HPDE6-E6E7 (cell line): Measurements from ENCODE around the gene ACSL1.

Experiments used
- DNase-seq: peaks from one replicate; pipeline ENCODE4 v3.0.0; 2011; ENCODE audit warnings: missing footprints; ENCODE audit errors: extremely low spot score

The ACSL1 gene

DNA sequence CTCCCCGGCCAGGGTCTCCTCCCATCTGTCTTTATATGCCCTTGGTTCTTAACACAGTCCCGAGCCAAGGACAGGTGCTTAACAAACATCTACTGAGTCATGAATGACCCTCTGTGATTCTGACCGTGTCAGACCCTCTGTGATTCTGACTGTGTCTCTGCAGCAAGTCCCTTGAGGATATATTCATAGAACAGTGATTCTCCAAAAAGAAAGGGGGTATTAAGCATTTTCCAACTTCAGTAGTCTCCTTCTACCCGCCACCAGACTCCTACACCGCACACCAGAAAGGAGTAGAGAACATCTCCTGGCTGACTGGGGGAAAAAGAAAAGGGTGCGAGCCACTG is 13.6 kb downstream of the ACSL1 start:
- DNase-seq = no peak

DNA sequence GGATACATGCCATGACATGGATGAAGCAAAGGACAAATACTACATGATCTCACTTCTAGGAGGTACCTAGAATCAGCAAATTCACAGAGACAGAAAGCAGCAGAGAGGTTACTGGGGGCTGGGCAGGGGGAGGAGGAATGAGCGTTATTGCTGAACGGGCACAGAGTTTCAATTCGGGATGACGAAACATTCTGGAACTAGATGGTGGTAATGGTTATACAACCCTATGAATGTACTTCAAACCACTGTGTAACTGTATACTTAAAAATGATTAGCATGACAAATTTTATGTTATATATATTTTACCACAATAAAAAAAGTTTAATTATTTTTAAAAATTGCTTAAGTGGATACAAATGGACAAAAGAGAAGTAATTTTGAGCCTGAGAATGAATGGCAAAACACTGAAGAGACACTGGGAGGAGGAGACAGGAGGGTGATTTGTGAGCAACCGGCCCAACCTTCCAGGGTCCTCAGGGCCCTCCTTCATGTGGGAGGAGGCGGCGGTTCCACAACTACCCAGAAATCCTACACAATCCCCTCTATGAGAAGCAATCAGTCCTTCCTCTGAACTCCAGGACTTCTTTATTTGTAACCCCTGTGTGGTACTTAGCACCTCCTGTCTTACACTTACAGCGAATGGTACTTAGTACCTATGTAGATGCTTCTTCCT is 14.1 kb downstream of the ACSL1 start:
- DNase-seq = no peak

DNA sequence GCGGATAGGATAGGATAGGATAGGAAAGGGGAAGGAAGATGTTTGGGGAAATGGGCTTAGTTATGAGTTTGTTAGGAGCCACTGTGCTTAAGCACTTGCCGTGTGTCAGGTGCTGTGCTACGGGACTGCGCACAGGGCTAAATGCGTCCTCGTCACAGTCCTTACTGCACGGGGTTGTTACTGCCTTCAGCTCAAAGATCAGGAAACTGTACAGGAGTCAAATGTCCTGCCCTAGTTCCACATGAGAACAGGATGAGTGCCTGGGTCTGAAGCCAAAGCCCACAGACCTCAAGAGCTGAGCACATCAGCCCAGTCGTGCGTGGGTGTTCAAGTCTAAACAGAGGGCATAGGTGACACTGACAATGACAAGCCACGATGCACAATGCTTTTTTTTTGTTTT is 15.0 kb downstream of the ACSL1 start:
- DNase-seq = no peak

DNA sequence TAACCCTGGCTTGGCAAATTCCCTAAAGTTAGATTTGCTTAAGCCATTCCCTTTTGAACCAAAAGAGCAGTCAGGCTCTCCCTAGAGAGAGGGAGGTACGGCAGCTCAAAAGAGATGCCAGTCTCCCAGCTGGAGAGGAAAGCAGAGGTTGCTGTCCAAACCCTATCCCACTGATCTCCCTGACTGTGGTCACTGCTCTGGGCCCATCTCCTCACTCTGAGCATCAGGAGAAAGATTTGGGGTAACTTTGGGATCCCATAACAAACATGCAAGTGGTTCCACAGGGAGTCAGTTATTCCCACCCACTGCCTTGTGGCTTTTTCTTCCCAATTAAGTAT is 17.1 kb downstream of the ACSL1 start:
- DNase-seq = no peak

DNA sequence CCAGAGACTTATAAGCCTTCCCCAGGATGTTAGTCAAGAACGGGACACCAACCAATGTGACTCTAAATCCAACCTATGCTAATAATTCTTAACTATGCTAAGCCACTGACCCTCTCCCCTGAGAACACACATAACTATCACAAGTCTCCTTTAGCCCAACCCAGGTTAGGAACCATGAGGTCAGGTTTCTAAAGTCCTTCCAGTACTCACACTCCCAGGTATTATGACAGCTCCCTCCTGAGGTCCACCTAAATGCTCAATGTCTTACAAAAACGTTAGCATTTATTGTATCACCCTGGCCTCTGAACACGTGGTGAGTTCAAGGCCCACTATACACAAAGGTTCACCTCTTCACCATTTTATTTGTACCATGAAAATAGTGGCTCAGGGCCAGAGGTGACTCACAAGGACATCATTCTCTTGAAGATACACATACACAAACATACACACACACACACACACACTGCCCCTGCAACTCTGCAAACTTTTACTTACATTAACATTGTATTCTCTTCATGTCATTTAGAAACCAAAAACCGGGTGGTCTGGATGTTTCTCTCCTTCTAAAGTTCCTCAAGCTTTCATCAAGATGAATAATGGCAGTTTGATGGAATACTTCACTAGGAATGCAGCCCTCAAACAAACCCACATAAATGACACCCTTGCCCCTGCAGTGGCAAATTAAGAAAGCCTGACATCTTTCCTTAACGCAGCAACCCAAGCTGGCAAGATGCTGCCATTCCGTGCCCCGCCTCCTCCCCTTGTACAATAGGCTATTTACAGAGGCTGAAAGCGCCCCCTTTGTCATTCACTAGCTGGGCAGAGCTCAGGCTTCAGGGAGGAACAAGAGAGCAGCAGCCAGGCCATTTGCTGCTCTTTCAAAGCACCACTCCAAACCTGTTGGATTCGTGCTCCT is 17.7 kb downstream of the ACSL1 start:
- DNase-seq = no peak

DNA sequence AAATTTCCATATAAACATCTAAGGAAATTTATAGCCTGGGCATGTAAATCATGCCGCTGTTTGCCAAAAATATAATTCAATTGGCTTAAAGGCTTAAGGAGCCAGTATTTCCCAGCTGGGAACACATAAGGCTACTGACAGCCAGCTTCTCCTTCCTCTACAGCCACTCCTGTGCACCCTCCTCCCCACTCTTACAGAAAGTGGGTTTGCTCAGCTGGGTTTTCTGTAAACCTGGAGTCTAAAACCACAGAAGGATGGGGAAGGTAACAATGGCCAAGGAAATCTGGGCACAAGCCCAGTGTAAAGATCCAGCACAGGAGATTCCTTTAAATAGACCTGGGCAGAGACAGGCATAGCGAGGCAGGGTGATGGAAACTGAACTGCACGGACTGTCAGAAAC is 18.5 kb downstream of the ACSL1 start:
- no peak for DNase-seq

DNA sequence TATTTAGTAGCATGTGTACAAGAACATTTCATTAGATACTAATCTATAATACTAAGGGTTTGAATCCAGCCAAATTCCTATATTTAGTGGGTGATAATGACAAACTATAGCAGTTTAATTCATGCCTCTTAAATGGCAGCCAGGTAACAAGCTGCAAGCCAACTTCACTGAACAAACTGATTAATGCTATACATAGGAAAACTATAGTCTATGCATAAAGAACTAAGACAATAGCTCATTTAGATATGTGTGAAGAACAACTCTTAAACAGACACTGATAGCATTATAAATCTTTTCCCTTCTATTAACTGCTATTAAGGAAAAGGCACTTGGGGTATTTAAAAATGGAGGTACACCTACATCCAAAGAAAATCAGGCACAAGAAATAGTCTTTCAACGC is 19.1 kb downstream of the ACSL1 start:
- DNase-seq = no peak

DNA sequence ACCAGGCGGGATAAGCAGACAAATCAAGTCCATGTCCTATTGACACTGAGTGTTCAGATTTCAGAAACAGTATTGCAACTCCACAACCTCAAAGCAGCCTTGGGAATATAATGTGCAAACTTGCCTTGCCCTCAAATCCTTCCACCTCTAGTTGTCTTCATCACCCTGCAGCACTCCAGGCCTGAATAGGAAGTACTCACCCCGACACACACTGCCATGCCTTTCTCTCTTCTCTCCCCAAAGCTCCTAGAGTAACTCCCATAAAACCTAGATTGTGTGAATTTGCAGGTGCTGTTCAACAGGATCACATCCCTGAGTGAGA is 19.6 kb downstream of the ACSL1 start:
- no peak for DNase-seq

DNA sequence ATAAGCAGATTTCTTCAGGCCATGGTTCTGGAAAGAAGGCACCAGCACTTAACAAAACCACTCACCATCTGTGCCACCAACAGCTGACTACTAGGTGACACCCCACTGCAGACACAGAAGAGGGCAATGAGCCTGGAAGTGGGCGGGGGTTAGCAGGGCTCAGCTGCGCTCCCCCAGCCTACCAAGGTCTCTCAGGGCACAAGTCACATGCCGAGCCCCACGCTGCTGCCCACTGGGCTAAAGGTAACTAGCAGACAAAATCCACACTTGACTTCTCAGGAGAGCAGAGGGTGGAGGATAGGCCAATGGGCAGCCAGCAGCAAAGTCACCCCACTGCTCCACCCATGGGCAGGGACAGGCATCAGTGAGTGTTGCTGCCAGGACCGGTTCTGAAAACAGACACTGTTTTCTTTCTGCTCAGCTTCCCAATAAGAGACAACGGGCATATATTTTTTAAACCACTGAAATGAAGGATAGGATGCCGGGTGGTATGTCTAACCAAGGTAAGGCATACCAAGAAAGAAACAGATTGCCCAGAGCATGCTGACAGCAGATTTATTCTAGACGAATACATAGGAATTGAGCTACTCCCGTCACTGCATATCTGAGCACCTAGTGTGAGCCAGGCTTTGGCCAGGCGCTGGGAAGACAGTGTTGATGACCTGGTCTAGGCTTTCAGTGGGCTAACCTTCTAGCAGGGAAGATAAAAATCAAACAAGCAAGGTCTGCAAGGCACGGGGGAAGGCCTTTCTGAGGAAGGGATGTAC is 20.1 kb downstream of the ACSL1 start:
- DNase-seq = peak; percentile 32

DNA sequence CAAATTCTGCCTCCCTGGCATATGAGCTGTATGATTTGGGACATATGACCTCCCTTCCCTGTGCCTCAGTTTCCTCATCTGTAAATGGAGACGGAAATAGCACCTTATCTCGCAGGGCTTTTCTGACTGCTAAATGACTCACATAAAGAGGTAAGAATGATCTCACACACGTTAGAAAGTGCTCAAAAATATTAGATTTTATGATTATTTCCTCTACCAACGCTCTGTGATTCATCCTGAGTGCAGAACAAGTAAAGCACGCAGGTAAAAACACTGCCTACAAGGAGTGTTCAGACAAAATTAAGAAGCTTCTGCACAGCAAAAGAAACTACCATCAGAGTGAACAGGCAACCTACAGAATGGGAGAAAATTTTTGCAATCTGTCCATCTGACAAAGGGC is 21.1 kb downstream of the ACSL1 start:
- DNase-seq = peak; percentile 28

DNA sequence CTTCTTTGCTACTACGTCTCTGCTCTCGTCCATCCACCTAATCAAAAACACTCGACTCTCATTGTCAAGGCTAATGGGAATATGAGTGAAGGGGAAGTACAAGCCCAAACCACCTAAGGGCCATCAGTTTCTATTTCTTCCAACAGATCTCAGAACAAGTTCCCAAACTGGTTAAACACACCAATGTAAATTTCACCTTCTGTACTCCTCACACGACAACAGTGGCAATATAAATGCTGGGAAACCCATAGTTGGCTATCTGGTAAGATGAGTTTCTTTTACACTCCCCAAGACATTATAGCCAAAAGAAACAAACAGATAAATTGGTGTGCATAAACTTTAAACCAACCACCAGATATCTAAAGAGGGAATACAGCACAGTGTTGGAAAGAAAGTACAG is 21.9 kb downstream of the ACSL1 start:
- DNase-seq = no peak

DNA sequence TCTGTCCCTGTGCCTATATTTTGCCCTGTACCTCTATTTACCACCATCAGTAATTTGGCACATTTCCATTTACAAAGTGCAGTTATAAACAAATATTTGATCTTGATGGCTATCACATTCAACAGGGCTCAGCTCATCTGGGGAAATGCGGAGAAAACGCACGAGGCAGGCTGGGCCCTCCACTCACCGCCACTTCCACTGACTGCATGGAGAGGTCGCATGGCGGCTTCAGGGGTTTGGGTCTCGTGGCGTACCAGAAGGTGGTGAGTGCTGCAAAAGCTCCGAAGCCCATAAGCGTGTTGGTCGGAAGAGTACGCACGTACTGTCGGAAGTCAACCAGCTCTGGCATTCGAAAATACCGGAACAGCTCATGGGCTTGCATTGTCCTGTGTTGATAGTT is 22.6 kb downstream of the ACSL1 start:
- DNase-seq = no peak

DNA sequence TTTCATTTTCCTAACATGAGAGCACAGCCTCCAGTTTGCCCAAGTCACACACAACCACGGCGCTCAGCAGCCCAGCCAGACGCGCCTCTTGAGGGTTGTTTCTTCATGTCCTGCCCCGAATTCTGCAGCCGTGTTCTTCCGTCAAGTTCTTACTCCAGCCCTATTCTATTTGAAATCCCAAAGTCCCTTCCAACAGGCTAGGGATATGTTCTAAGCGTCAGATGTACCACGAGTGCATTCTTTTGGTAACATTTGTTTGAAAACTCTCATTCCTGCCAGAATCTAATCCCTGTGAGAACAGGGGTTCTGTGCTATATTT is 23.1 kb downstream of the ACSL1 start:
- DNase-seq = no peak

DNA sequence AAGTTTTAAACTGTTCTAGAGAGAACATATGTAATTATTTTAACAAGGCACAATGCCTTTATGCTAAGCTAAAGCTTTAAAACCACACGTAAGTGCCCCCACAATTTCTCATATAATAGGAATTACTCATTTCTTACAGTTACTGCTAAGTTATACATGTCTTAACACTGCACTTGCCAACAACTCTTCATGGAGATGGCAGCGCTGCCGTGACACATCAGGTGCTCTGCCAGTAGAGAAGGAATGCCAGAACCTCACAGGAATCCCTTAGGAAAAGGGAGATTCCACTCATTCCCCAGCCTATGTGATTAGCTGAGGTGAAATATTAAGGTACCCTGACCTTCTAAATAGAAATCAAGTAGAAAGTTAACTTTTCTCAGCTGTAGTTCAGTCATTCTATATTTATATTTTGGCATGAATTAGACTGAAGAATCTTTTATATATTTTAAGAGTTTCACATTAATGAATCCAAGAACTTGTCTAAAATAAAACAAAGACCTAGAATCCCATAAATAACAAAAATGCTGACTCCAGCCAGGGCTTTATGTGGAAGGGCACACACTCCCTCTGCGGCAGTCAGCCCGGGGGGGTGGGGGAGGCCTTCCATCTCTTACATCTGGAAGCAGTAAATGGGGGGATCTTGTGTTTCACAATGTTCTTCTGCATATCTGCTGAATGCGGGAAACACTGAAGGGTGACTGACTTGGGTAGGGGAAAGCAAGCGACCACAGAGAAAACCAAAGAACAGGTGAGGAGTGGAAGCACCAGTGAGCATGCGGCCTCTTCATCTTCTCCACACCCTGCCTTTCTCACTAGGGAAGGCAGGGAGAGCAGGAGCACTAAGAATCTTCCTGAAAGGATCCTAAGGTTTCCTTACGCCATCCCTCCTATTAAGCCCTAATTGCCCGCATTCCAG is 23.7 kb downstream of the ACSL1 start:
- DNase-seq = peak; percentile 63

DNA sequence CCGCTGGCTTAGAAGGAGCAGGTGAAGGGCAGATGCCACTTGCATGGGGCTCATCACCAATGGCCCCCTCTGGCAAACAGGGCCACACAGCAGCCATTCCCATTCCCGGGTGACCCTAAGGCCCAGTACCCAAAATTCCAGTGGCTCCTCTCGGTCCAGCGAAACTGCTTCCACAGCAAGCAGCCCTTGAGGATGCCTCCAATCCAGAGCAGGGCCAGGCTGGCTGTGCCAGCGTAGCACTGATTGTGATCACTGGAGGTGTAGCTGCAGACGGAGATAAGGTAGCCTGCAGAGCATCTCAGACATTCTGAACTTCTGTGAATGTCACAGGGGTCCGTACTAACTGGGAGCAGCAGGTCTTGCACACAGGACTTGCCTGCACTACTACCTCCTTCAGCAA is 27.3 kb downstream of the ACSL1 start:
- DNase-seq = no peak

DNA sequence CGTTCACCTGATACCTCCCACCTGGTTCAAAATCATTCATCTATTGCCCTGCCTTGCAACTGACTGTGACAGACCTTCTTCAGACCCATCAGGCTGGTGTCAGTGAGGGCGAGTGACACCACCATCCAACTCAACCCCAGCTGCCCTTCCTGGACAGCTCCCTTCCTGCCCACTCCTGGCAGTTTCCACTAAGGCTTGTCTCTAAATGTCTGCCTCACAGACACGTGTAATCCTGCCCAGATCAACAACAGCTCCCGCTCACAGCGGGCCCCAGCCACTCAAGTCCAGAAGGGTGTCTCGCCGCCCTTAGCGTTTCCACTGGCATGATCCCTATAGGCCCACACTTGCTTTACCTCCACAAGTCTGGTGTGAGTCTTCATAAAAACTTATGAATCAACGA is 28.9 kb downstream of the ACSL1 start:
- no peak for DNase-seq

DNA sequence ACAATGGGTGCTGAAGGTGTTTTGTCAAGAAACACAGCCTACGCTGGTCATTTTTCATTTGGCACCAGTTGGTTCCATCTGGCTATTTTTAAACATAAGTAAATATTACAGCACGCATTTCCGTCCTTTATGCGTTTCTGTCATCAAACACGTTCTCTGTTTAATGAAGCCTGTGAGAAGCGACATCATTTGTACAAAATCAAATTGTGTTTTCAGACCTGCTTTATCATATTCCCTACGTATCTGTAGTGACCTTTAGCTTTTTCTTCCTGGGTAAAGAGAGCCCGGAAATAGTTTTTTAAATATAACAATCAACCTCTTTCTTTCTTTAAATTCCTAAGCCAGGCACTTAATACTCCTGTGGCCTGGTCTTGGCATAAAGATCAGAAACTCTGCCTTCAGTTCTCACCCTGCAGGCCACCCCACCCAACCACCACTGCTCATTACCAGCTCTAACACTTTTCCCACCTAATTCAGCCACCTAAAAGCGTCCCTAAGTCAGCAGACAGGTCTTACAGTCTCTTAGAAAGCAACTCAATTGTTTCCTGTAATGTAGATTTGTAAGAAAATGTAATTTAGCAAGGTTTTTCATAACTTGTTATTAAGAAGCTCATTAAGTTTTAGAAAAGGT is 30.4 kb downstream of the ACSL1 start:
- no peak for DNase-seq

DNA sequence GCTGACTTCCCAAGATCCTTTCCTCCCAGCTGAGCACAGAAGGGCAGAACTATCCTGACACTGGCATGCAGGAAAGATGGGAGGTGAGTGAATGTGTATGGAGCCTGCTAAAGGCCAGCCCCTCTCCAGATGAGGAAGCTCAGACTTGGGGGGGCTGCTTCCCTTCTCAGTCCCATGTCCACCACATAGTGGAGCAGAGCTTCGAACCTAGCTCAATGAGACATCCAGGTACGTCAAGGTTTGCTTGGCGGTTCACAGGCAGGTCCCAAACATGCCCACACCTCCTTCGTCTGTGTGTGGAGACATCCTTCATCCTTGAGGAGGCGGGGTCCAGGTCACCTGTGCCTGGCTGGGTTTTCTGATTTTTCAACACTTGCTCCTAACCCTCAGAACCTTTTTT is 31.3 kb downstream of the ACSL1 start:
- DNase-seq = no peak

DNA sequence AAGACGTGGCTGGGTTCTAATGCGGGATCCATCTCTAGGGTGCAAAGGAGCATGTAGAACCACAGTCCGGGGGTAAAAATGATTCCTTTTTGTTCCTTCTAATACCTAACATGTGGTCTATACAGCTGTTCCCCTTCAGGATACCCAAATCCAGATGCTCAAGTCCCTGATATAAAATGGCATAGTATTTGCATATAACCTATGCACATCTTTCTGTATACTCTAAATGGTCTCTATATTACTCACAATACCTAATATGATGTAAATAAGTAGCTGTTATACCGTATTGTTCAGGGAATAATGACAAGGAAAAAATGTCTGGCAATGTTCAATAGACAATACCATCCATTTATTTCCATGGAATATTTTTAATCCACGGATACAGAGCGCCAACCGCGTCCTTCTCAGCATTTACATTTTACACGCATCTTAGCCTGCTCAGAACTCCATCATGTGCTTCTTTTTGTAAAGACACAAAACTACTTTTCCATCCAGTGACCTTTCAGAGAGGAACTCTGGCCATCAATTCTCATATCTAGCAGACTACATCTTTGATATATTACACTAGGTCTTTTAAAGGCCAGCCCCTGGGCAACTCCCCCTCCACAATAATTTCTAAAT is 31.9 kb downstream of the ACSL1 start:
- DNase-seq = no peak

DNA sequence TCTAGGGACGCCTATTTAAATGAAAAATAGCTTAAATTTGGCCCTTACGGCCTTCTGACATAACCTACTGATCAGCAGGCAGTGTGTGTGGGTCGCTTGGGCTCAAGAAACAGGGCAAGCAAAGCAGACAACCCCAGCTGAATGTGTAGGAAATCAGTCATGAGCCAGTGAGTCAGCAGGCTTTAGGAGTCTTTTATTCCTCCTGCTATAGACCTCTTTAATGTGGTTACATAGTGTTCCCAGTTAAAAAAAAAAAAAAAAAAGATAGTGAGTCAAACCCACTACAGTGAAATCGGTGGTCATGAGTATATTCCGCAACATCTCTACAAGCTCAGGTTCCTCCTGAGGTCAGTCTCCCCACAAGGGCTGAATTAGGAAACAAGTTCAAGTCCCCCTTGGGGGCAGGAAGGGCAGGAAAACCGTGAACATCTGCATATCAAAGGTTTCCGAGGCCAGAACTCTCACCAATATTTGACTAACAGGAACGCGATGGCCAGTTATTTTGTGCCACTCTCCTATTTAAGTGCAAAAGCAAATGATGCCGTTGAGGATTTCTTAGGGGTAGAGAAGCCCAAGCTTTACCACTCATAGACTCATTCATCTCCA is 32.7 kb downstream of the ACSL1 start:
- DNase-seq = peak; percentile 94

DNA sequence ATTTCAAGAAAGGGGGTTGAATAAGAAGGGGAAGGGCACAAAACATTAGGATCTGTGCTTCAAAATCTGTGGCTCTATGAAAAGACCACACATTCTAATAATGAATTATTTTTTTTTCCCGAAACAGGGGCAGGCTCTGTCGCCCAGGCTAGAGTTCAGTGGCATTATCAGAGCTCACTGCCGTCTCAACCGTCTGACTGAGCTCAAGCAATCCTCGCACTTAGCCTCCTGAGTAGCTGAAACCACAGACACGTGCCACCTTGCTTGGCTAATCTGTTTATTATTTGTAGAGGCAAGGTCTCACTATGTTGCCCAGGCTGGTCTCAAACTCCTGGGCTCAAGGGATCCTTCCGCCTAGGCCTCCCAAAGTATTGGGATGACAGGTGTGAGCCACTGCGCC is 33.4 kb downstream of the ACSL1 start:
- no peak for DNase-seq
